Colonic mucosa (tissue), 4 donors: ENCODE data around the gene BMPER. TPM values are rescaled to one million over a fixed set of nuclear protein-coding genes. Genes with fewer than 3 reads are reported as not detected.

Source experiments
- DNase-seq: peaks from one replicate; pipeline ENCODE4 v3.0.0-alpha.2; 2020
- H3K27ac ChIP-seq: fragments of 200-600 bp; one replicate; pipeline ENCODE4 v1.8.0; 2021
- H3K27me3 ChIP-seq: fragments of 200-600 bp; one replicate; pipeline ENCODE4 v1.8.0; 2021
- H3K36me3 ChIP-seq: fragments of 200-600 bp; one replicate; pipeline ENCODE4 v1.8.0; 2021
- H3K4me1 ChIP-seq: fragments of 200-600 bp; one replicate; pipeline ENCODE4 v1.8.0; 2021; ENCODE audit warnings: mild to moderate bottlenecking
- H3K4me3 ChIP-seq: fragments of 200-600 bp; one replicate; pipeline ENCODE4 v1.8.0; 2021
- H3K9ac ChIP-seq, 2 donors: one replicate each; pipeline ENCODE4 v1.7.0; 2013; ENCODE audit warnings: control low read depth in 2 of 2, low read depth in 2 of 2, low read length in 2 of 2
- H3K9me3 ChIP-seq: fragments of 200-600 bp; one replicate; pipeline ENCODE4 v1.8.0; 2021
- intact Hi-C: fragments of 100-400 bp; cut with DNase I; formaldehyde crosslinking; loops from one replicate; pipeline ENCODE4 v1.14.1; 2022
- total RNA-seq, 2 donors: library from RNA; stranded (reverse); fragmentation: NEBNext Ultra II Directional in 1 of 2; extraction: Animal tissue kit (Norgen Biotek cat#: 25700) in 1 of 2; gene quantifications; one replicate each; pipeline ENCODE4 v1.2.1, GENCODE V29; 2021
- TF ChIP-seq, protein P1 (sequence below): fragments of 200-600 bp; IDR thresholded peaks from one replicate; pipeline ENCODE4 v1.8.0; 2022; ENCODE audit warnings: antibody characterized with exemption, mild to moderate bottlenecking
- donor health status: healthy.
- donor health status: DM: no; HTN: no; CAD: no.
- donor health status: DM: no; HTN: no; CAD: no.

BMPER gene
- total RNA-seq, 2 donors from 2014 or later, result 0.85 to 1.3 TPM

DNA sequence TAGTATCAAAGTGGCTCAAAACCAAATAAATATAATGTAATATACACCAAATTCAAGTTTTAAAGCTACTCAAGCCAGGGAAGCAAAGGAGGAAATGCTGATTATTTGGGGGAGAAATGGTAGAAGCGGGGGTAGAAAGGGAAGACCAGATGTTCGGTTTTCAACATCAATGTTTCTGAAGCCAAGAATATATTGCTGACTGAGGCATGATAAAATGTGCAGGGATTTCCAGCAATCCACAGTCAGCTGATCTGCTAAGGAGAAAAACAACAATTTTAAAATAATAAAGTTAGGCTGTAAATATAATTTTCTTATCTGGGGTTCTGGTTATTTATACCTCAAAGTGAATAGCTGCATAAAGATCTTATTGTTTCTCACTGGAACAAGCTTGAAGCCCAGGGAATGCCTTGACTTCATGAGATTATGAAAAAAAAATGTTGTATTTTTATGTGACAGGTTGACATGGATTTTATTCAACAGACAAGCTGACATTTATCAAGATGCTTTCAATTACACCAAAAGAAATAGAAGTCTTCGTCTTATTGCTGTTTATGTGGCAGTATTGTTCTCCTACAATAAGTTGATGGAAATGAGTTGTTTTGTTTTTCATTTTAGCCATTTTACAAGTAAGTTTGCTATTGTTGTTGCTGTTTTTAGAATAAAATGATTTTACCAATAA lies 28.6 kb upstream of the BMPER start:
- H3K4me1 ChIP-seq, result no peaks in the 10 kb centered on the region
- no peak overlapping the region for H3K27ac ChIP-seq
- H3K36me3 ChIP-seq, result no peaks in the 10 kb centered on the region
- intact Hi-C loops, result no loop called here
- no peaks in the 10 kb centered on the region for H3K9me3 ChIP-seq
- H3K4me3 ChIP-seq, result no peak overlapping the region
- no peak for DNase-seq
- H3K9ac ChIP-seq, result no peak overlapping the region
- TF ChIP-seq, protein P1, sequence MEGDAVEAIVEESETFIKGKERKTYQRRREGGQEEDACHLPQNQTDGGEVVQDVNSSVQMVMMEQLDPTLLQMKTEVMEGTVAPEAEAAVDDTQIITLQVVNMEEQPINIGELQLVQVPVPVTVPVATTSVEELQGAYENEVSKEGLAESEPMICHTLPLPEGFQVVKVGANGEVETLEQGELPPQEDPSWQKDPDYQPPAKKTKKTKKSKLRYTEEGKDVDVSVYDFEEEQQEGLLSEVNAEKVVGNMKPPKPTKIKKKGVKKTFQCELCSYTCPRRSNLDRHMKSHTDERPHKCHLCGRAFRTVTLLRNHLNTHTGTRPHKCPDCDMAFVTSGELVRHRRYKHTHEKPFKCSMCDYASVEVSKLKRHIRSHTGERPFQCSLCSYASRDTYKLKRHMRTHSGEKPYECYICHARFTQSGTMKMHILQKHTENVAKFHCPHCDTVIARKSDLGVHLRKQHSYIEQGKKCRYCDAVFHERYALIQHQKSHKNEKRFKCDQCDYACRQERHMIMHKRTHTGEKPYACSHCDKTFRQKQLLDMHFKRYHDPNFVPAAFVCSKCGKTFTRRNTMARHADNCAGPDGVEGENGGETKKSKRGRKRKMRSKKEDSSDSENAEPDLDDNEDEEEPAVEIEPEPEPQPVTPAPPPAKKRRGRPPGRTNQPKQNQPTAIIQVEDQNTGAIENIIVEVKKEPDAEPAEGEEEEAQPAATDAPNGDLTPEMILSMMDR, result no peak
- no peaks in the 10 kb centered on the region for H3K27me3 ChIP-seq

DNA sequence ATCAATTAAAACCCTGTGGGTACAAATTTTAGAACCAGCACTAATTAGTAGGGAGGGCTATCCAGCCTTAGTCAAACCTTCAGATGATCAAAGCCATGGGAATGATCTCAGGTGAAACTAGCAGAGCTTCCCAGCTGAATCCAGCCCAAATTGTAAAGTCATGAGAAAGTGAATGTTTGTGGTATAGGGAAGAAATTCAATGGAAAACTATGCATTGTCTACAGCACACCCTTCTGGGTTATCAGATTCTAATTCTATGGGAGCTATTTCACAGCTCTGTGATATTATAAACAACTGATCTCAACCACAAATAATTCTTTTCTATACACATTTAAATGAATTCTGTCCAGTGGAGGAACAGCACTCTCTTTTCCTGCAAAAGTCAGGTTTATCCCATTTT lies 24.6 kb upstream of the BMPER start:
- H3K36me3 ChIP-seq, result no peaks in the 10 kb centered on the region
- DNase-seq, result no peak
- no peak overlapping the region for H3K4me3 ChIP-seq
- TF ChIP-seq, protein P1, result no peak
- no peaks in the 10 kb centered on the region for H3K27me3 ChIP-seq
- no peak overlapping the region for H3K9ac ChIP-seq
- H3K9me3 ChIP-seq, result no peaks in the 10 kb centered on the region
- no peaks in the 10 kb centered on the region for H3K4me1 ChIP-seq
- intact Hi-C loops, result no loop called here
- no peak overlapping the region for H3K27ac ChIP-seq

DNA sequence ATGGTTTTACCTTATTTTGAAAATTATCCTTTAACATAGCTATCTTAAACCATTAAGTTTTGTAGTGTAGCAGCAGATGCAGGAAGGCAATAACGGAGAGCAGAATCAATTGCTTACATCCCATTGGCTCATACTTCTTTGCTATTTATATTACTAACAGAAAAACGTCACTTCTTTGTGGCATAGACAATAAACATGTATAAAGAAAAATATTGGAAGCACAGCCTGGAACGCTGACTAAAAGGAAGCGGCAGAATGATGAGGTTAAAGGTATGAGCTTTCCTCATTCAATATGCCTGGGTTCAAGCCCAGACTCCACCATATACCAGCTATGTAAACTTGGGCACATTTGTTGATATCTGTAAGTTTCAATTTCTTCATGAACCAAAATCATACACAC lies 24.0 kb upstream of the BMPER start:
- H3K9ac ChIP-seq, result no peak overlapping the region
- no peak for DNase-seq
- H3K4me3 ChIP-seq, result no peak overlapping the region
- H3K27me3 ChIP-seq, result no peaks in the 10 kb centered on the region
- H3K27ac ChIP-seq, result no peak overlapping the region
- H3K9me3 ChIP-seq, result no peaks in the 10 kb centered on the region
- TF ChIP-seq, protein P1, result no peak
- H3K36me3 ChIP-seq, result no peaks in the 10 kb centered on the region
- H3K4me1 ChIP-seq, result no peaks in the 10 kb centered on the region
- intact Hi-C loops, result no loop called here

DNA sequence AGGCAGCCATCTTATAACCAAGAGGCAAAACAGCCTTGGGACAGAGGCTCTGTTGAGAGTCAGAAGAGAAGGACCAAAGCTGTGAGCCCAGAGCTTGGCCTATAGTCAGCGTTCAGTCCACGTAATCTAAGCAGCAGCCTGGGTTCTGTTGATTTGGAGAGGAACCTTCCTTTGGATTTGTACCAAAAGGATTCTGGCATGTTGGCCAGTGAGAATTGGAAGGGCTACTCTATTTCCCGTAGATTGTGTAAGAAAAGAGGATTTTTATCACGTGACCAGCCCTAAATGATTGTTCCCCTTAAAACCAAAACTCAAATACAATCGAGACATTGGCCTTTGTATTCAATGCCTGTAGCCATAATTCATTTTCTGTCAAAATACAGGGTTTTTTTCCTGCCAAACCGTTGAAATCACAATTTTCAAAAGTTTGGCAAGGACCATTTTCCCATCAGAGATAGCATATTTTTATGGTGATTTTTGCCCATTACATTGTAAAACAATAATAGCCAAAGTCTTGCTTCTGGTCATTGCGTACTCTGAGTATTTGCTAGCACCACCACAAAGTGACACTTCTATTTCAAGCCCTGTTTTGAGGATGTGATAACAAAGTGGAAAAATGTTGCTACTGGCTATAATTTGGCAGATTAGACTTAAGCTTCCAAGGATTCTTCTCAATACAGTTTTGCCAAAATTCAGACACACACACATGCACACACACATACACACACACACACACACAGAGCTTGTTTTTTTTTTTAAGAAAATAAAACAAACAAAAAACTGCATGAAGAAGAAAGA lies 23.1 kb upstream of the BMPER start:
- H3K4me3 ChIP-seq, result no peak overlapping the region
- no peaks in the 10 kb centered on the region for H3K9me3 ChIP-seq
- peak; percentile 26 for DNase-seq
- no peaks in the 10 kb centered on the region for H3K27me3 ChIP-seq
- no peaks in the 10 kb centered on the region for H3K4me1 ChIP-seq
- TF ChIP-seq, protein P1, result no peak
- H3K36me3 ChIP-seq, result no peaks in the 10 kb centered on the region
- no peak overlapping the region for H3K9ac ChIP-seq
- no peak overlapping the region for H3K27ac ChIP-seq
- intact Hi-C loops, result no loop called here

DNA sequence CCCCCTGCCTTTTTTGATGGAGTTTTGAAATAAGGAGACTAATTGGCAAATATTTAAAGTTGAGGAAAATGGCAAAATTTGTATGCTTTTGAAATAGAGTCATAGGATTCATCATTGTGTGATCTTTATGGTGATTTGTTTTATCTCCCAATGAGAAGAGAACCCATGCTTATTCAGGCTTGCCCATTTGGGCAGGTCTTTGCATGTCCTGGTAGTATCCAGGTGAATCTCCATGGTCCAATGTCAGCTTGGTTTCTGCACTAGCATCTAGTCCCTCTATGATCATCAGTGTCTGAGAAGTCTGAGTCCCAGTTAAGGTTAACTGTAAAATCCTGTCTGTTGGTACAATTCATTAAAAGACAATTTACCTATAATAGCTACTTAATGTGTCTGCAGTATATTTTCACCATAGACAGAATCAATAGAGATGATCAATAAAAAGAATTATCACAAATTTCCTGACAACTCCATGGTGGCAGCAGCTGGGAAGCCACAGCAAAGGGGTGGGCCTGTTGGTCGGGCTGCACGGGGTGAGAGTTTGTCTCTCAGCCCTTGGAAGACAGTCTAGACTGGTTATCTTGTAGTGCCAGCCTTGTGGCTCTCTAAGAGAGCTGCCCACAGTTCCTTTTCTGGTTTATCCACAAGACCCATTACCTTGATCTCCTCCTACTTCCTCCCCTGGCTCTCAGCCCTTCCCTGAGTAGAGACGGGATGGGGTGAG lies 22.2 kb upstream of the BMPER start:
- no peak for DNase-seq
- TF ChIP-seq, protein P1, result no peak
- no peaks in the 10 kb centered on the region for H3K9me3 ChIP-seq
- H3K4me3 ChIP-seq, result no peak overlapping the region
- no peak overlapping the region for H3K27ac ChIP-seq
- no peaks in the 10 kb centered on the region for H3K4me1 ChIP-seq
- no peaks in the 10 kb centered on the region for H3K36me3 ChIP-seq
- H3K27me3 ChIP-seq, result no peaks in the 10 kb centered on the region
- no peak overlapping the region for H3K9ac ChIP-seq
- intact Hi-C loops, result no loop called here
